Measurements from ENCODE around the gene FLT1.

FLT1 gene

GRCh38 chr13:28526876-28527275 is 31.9 kb upstream of the FLT1 start:
- no peak for DNase-seq

- DNase-seq = no peak
Measured at GRCh38 chr13:28522871-28523270, 27.9 kb upstream of the FLT1 start.

GRCh38 chr13:28513745-28514144 is 18.8 kb upstream of the FLT1 start:
- no peak for DNase-seq

GRCh38 chr13:28510542-28510941 is 15.6 kb upstream of the FLT1 start:
- DNase-seq = no peak

- no peak for DNase-seq
Measured at GRCh38 chr13:28510066-28510465, 15.1 kb upstream of the FLT1 start.

- no peak for DNase-seq
Measured at GRCh38 chr13:28505543-28506135, 10.7 kb upstream of the FLT1 start.

- no peak for DNase-seq
Measured at GRCh38 chr13:28503182-28503967, 8.4 kb upstream of the FLT1 start.

GRCh38 chr13:28501547-28501946 is 6.6 kb upstream of the FLT1 start:
- peak; percentile 21 for DNase-seq

GRCh38 chr13:28499609-28500008 is 4.7 kb upstream of the FLT1 start:
- no peak for DNase-seq

GRCh38 chr13:28498481-28499115 is 3.7 kb upstream of the FLT1 start:
- DNase-seq = no peak

GRCh38 chr13:28497143-28497876 is 2.4 kb upstream of the FLT1 start:
- DNase-seq = no peak

- DNase-seq = no peak
Measured at GRCh38 chr13:28496188-28496564, 1.2 kb upstream of the FLT1 start.

- no peak for DNase-seq
Measured at GRCh38 chr13:28495538-28496187, 735 bp upstream of the FLT1 start.

GRCh38 chr13:28494504-28494777 is 487 bp downstream of the FLT1 start:
- peak; percentile 27 for DNase-seq

- DNase-seq = peak; percentile 27
Measured at GRCh38 chr13:28493740-28494503, 1.0 kb downstream of the FLT1 start.

GRCh38 chr13:28492569-28493367 is 2.2 kb downstream of the FLT1 start:
- DNase-seq = no peak

- no peak for DNase-seq
Measured at GRCh38 chr13:28490061-28490460, 4.9 kb downstream of the FLT1 start.

GRCh38 chr13:28489524-28489931 is 5.4 kb downstream of the FLT1 start:
- no peak for DNase-seq

GRCh38 chr13:28488376-28489005 is 6.4 kb downstream of the FLT1 start:
- DNase-seq = no peak

GRCh38 chr13:28485996-28486543 is 8.9 kb downstream of the FLT1 start:
- no peak for DNase-seq

- DNase-seq = no peak
Measured at GRCh38 chr13:28485551-28485950, 9.4 kb downstream of the FLT1 start.

Measured in right hindlimb (tissue), 1 donor.